ENCODE measurements around the gene ABTB2. TPM values are rescaled to one million over a fixed set of nuclear protein-coding genes. Genes with fewer than 3 reads are reported as not detected.
"Not testable (repeated sequence)": the region's sequence is repeated elsewhere in the genome, so short reads cannot be mapped to it uniquely, and the experiment has no call there.

The ABTB2 gene
- total RNA-seq, result 14.1 and 14.5 TPM in 2 replicates

GRCh38 chr11:34357701-34358257 lies at the start of gene ABTB2:
TSS of gene ABTB2 (minus strand) at chr11:34358010.
- peaks cover 17% of the 10 kb centered on the region for H3K36me3 Mint-ChIP-seq (ENCODE audit: low read depth)
- peaks cover 39% of the 10 kb centered on the region for H3K4me1 Mint-ChIP-seq (ENCODE audit: low read depth)
- peaks cover 22% of the 10 kb centered on the region for H3K27me3 Mint-ChIP-seq (ENCODE audit: insufficient read depth)
- peak within 1 kb of the TSS; percentile 77 for H3K27ac Mint-ChIP-seq
- intact Hi-C loops (cut with micrococcal nuclease), result loop anchor here (1.0 to 5.0 kb wide), 10 partner anchors 19 to 785 kb away; partner anchors contain the start of genes C11orf91, CAT and LMO2
- H3K9me3 Mint-ChIP-seq, result no peaks in the 10 kb centered on the region
- peak; percentile 98 for DNase-seq (ENCODE audit: low spot score)
- peak within 1 kb of the TSS; percentile 88 for H3K4me3 Mint-ChIP-seq

GRCh38 chr11:34407121-34407813 lies 49.5 kb upstream of the ABTB2 start:
- H3K4me1 Mint-ChIP-seq (ENCODE audit: low read depth), result no peaks in the 10 kb centered on the region
- no peak for DNase-seq (ENCODE audit: low spot score)
- peaks cover 22% of the 10 kb centered on the region for H3K27me3 Mint-ChIP-seq (ENCODE audit: insufficient read depth)
- no peak overlapping the region for H3K4me3 Mint-ChIP-seq
- no peaks in the 10 kb centered on the region for H3K9me3 Mint-ChIP-seq
- intact Hi-C loops (cut with micrococcal nuclease), result no loop called here
- H3K36me3 Mint-ChIP-seq (ENCODE audit: low read depth), result no peaks in the 10 kb centered on the region
- H3K27ac Mint-ChIP-seq, result no peak overlapping the region

- Mint-ChIP-seq H3K9me3 (no peaks in the 10 kb centered on the region), H3K36me3 (ENCODE audit: low read depth) (no peaks in the 10 kb centered on the region), H3K27ac (no peak overlapping the region), H3K4me3 (no peak overlapping the region), H3K27me3 (ENCODE audit: insufficient read depth) (peaks cover 26% of the 10 kb centered on the region), H3K4me1 (ENCODE audit: low read depth) (no peaks in the 10 kb centered on the region)
- intact Hi-C loops (cut with micrococcal nuclease), result no loop called here
- DNase-seq (ENCODE audit: low spot score), result no peak
Measured at GRCh38 chr11:34406413-34406812, 48.6 kb upstream of the ABTB2 start.

GRCh38 chr11:34405079-34405858 lies 47.5 kb upstream of the ABTB2 start:
- DNase-seq (ENCODE audit: low spot score), result no peak
- Mint-ChIP-seq H3K4me3 (no peak overlapping the region), H3K9me3 (no peaks in the 10 kb centered on the region), H3K27ac (no peak overlapping the region), H3K36me3 (ENCODE audit: low read depth) (no peaks in the 10 kb centered on the region), H3K27me3 (ENCODE audit: insufficient read depth) (peaks cover 26% of the 10 kb centered on the region), H3K4me1 (ENCODE audit: low read depth) (no peaks in the 10 kb centered on the region)
- intact Hi-C loops (cut with micrococcal nuclease), result no loop called here

- no peak for DNase-seq (ENCODE audit: low spot score)
- intact Hi-C loops (cut with micrococcal nuclease), result no loop called here
- no peak overlapping the region for H3K27ac Mint-ChIP-seq
- no peak overlapping the region for H3K4me3 Mint-ChIP-seq
- H3K9me3 Mint-ChIP-seq, result no peaks in the 10 kb centered on the region
- H3K27me3 Mint-ChIP-seq (ENCODE audit: insufficient read depth), result peaks cover 26% of the 10 kb centered on the region
- no peaks in the 10 kb centered on the region for H3K4me1 Mint-ChIP-seq (ENCODE audit: low read depth)
- H3K36me3 Mint-ChIP-seq (ENCODE audit: low read depth), result no peaks in the 10 kb centered on the region
Measured at GRCh38 chr11:34404280-34404679, 46.5 kb upstream of the ABTB2 start.

- Mint-ChIP-seq H3K27ac (no peak overlapping the region), H3K9me3 (no peaks in the 10 kb centered on the region), H3K4me1 (ENCODE audit: low read depth) (no peaks in the 10 kb centered on the region), H3K4me3 (no peak overlapping the region), H3K27me3 (ENCODE audit: insufficient read depth) (peaks cover 26% of the 10 kb centered on the region), H3K36me3 (ENCODE audit: low read depth) (no peaks in the 10 kb centered on the region)
- no peak for DNase-seq (ENCODE audit: low spot score)
- intact Hi-C loops (cut with micrococcal nuclease), result no loop called here
Measured at GRCh38 chr11:34403431-34403830, 45.6 kb upstream of the ABTB2 start.

- Mint-ChIP-seq H3K36me3 (ENCODE audit: low read depth) (no peaks in the 10 kb centered on the region), H3K4me3 (no peak overlapping the region), H3K27ac (no peak overlapping the region), H3K9me3 (no peaks in the 10 kb centered on the region), H3K4me1 (ENCODE audit: low read depth) (no peaks in the 10 kb centered on the region), H3K27me3 (ENCODE audit: insufficient read depth) (peaks cover 12% of the 10 kb centered on the region)
- no peak for DNase-seq (ENCODE audit: low spot score)
- intact Hi-C loops (cut with micrococcal nuclease), result no loop called here
Measured at GRCh38 chr11:34397811-34398210, 40.0 kb upstream of the ABTB2 start.

- Mint-ChIP-seq H3K36me3 (ENCODE audit: low read depth) (no peaks in the 10 kb centered on the region), H3K27ac (no peak overlapping the region), H3K27me3 (ENCODE audit: insufficient read depth) (peaks cover 17% of the 10 kb centered on the region), H3K9me3 (no peaks in the 10 kb centered on the region), H3K4me1 (ENCODE audit: low read depth) (no peaks in the 10 kb centered on the region), H3K4me3 (no peak overlapping the region)
- intact Hi-C loops (cut with micrococcal nuclease), result no loop called here
- no peak for DNase-seq (ENCODE audit: low spot score)
Measured at GRCh38 chr11:34397120-34397519, 39.3 kb upstream of the ABTB2 start.

GRCh38 chr11:34395916-34396550 lies 38.2 kb upstream of the ABTB2 start:
- Mint-ChIP-seq H3K27ac (no peak overlapping the region), H3K4me1 (ENCODE audit: low read depth) (no peaks in the 10 kb centered on the region), H3K9me3 (no peaks in the 10 kb centered on the region), H3K4me3 (no peak overlapping the region), H3K36me3 (ENCODE audit: low read depth) (no peaks in the 10 kb centered on the region), H3K27me3 (ENCODE audit: insufficient read depth) (peaks cover 17% of the 10 kb centered on the region)
- no peak for DNase-seq (ENCODE audit: low spot score)
- intact Hi-C loops (cut with micrococcal nuclease), result no loop called here

- no peaks in the 10 kb centered on the region for H3K36me3 Mint-ChIP-seq (ENCODE audit: low read depth)
- peaks cover 24% of the 10 kb centered on the region for H3K27me3 Mint-ChIP-seq (ENCODE audit: insufficient read depth)
- no peaks in the 10 kb centered on the region for H3K4me1 Mint-ChIP-seq (ENCODE audit: low read depth)
- intact Hi-C loops (cut with micrococcal nuclease), result no loop called here
- H3K4me3 Mint-ChIP-seq, result no peak overlapping the region
- no peaks in the 10 kb centered on the region for H3K9me3 Mint-ChIP-seq
- no peak for DNase-seq (ENCODE audit: low spot score)
- no peak overlapping the region for H3K27ac Mint-ChIP-seq
Measured at GRCh38 chr11:34394771-34395300, 37.0 kb upstream of the ABTB2 start.

GRCh38 chr11:34387653-34388052 lies 29.8 kb upstream of the ABTB2 start:
- Mint-ChIP-seq H3K4me1 (ENCODE audit: low read depth) (no peaks in the 10 kb centered on the region), H3K9me3 (no peaks in the 10 kb centered on the region), H3K27ac (no peak overlapping the region), H3K4me3 (no peak overlapping the region), H3K27me3 (ENCODE audit: insufficient read depth) (peaks cover 22% of the 10 kb centered on the region), H3K36me3 (ENCODE audit: low read depth) (no peaks in the 10 kb centered on the region)
- intact Hi-C loops (cut with micrococcal nuclease), result no loop called here
- DNase-seq (ENCODE audit: low spot score), result no peak

- DNase-seq (ENCODE audit: low spot score); H3K27ac Mint-ChIP-seq; H3K9me3 Mint-ChIP-seq; H3K4me1 Mint-ChIP-seq (ENCODE audit: low read depth); H3K36me3 Mint-ChIP-seq (ENCODE audit: low read depth); intact Hi-C loops (cut with micrococcal nuclease); H3K4me3 Mint-ChIP-seq: not testable (repeated sequence)
- H3K27me3 Mint-ChIP-seq (ENCODE audit: insufficient read depth), result peaks cover 24% of the 10 kb centered on the region
Measured at GRCh38 chr11:34386356-34386755, 28.5 kb upstream of the ABTB2 start.
